Upper lobe of left lung (tissue), 6 donors: ENCODE data around the gene IQCF6. TPM values are rescaled to one million over a fixed set of nuclear protein-coding genes. Genes with fewer than 3 reads are reported as not detected.

ENCODE experiments used
- ATAC-seq, 2 donors: fragments of 200-7000 bp; cut with Tn5 transposase; one replicate each; pipeline ENCODE4 v1.9.1; 2022; ENCODE audit warnings: mild to moderate bottlenecking in 2 of 2, moderate library complexity in 2 of 2; ENCODE audit not compliant: low FRiP score in 2 of 2
- DNase-seq, 2 donors: peaks; one replicate each; pipeline ENCODE4 v3.0.0-alpha.2; 2019 to 2020
- H3K27ac ChIP-seq, 4 donors: fragments of 200-600 bp; sonication (generic); one replicate each; pipeline ENCODE4 v1.5.1; 2016 to 2019
- H3K27me3 ChIP-seq, 4 donors: fragments of 200-600 bp; sonication (generic); one replicate each; pipeline ENCODE4 v1.5.1; 2017 to 2019
- H3K36me3 ChIP-seq, 4 donors: fragments of 200-600 bp; sonication (generic); one replicate each; pipeline ENCODE4 v1.5.1; 2016 to 2019
- H3K4me1 ChIP-seq, 4 donors: fragments of 200-600 bp; sonication (generic); one replicate each; pipeline ENCODE4 v1.5.1; 2018 to 2019
- H3K4me3 ChIP-seq, 4 donors: fragments of 200-600 bp; sonication (generic); one replicate each; pipeline ENCODE4 v1.5.1; 2017 to 2019; ENCODE audit warnings: mild to moderate bottlenecking in 2 of 4, moderate library complexity in 1 of 4
- H3K9me3 ChIP-seq, 4 donors: fragments of 200-600 bp; sonication (generic); one replicate each; pipeline ENCODE4 v1.5.1; 2018 to 2019
- CTCF ChIP-seq, 6 experiments: fragments of 450-650 bp in 4 of 6; fragments of 200-600 bp in 2 of 6; sonication (generic) in 2 of 6; IDR thresholded peaks; one replicate each; pipeline ENCODE4 v1.5.1; 2016 to 2019; ENCODE audit warnings: antibody characterized with exemption in 6 of 6
- EP300 ChIP-seq, 4 donors: sonication (generic); formaldehyde crosslinking; IDR thresholded peaks; one replicate each; pipeline ENCODE4 v1.5.1; 2017; ENCODE audit warnings: antibody characterized with exemption in 4 of 4, control low read depth in 2 of 4
- POLR2A ChIP-seq, 4 donors: fragments of 450-650 bp; IDR thresholded peaks; one replicate each; pipeline ENCODE4 v1.5.1; 2016 to 2017; ENCODE audit warnings: antibody characterized with exemption in 4 of 4, mild to moderate bottlenecking in 2 of 4
- POLR2AphosphoS5 ChIP-seq, 2 donors: sonication (generic); formaldehyde crosslinking; IDR thresholded peaks; one replicate each; pipeline ENCODE4 v1.5.1; 2017; ENCODE audit warnings: antibody characterized with exemption in 2 of 2
- WGBS, 2 donors: methylation state at CpG; one replicate each; pipeline ENCODE4 v1.1.5; 2017 to 2018; 5-methylcytosine and 5-hydroxymethylcytosine counted together
- total RNA-seq, 6 donors: library from RNA; depleted of rRNA in 4 of 6; stranded (reverse); fragments of >200 nt in 4 of 6; gene quantifications; one replicate each; pipeline versions ENCODE4 v1.1.0 to v1.2.1, GENCODE V29; 2016 to 2021
- donor health status: DM: no; HTN: no; CAD: no; lungs with moderate emphysema.
- donor health status: DM: no; HTN: yes; CAD: no; lungs with severe emphysema.

The IQCF6 gene
- total RNA-seq, 6 donors from 2014 or later = not detected

- no peak overlapping the region for H3K27ac ChIP-seq
- no peak overlapping the region for H3K4me3 ChIP-seq
- WGBS, 2 donors = 44 to 46% methylated on average over 11 of the region's 11 CpGs
- no peak for ATAC-seq
- no peaks in the 10 kb centered on the region for H3K4me1 ChIP-seq
- no peaks in the 10 kb centered on the region for H3K9me3 ChIP-seq
- no peak for DNase-seq
- TF ChIP-seq CTCF (IDR thresholded peaks at IDR 0.05) = no peak
- TF ChIP-seq POLR2AphosphoS5 (IDR thresholded peaks at IDR 0.05) = no peak
- no peak for TF ChIP-seq EP300 (IDR thresholded peaks at IDR 0.05)
- TF ChIP-seq POLR2A (IDR thresholded peaks at IDR 0.05) = no peak
- no peaks in the 10 kb centered on the region for H3K27me3 ChIP-seq
- H3K36me3 ChIP-seq = no peaks in the 10 kb centered on the region
These were observed 23.2 kb upstream of the IQCF6 start for GRCh38 chr3:51802106-51802703.

GRCh38 chr3:51800750-51801125, 21.7 kb upstream of the IQCF6 start:
- no peaks in the 10 kb centered on the region for H3K36me3 ChIP-seq
- H3K9me3 ChIP-seq = no peaks in the 10 kb centered on the region
- DNase-seq (no peak), ATAC-seq (no peak)
- H3K27ac ChIP-seq = no peak overlapping the region
- H3K4me3 ChIP-seq = no peak overlapping the region
- no peaks in the 10 kb centered on the region for H3K27me3 ChIP-seq
- no peak for TF ChIP-seq POLR2AphosphoS5 (IDR thresholded peaks at IDR 0.05)
- no peak for TF ChIP-seq POLR2A (IDR thresholded peaks at IDR 0.05)
- no peak for TF ChIP-seq EP300 (IDR thresholded peaks at IDR 0.05)
- no peak for TF ChIP-seq CTCF (IDR thresholded peaks at IDR 0.05)
- 65 to 69% methylated on average over 5 of the region's 5 CpGs for WGBS, 2 donors
- no peaks in the 10 kb centered on the region for H3K4me1 ChIP-seq

- TF ChIP-seq POLR2A (IDR thresholded peaks at IDR 0.05) (no peak), POLR2AphosphoS5 (IDR thresholded peaks at IDR 0.05) (no peak), EP300 (IDR thresholded peaks at IDR 0.05) (no peak), CTCF (IDR thresholded peaks at IDR 0.05) (peak; percentile 45 to 72 (median 64))
- Histone ChIP-seq H3K27me3 (no peaks in the 10 kb centered on the region), H3K27ac (no peak overlapping the region), H3K4me3 (no peak overlapping the region), H3K9me3 (no peaks in the 10 kb centered on the region), H3K36me3 (no peaks in the 10 kb centered on the region), H3K4me1 (no peaks in the 10 kb centered on the region)
- DNase-seq = no peak
- WGBS, 2 donors = 20% methylated on average over 3 of the region's 3 CpGs
- ATAC-seq = peak in 1 of 2 donors; percentile 85
These were observed 21.1 kb upstream of the IQCF6 start for GRCh38 chr3:51799879-51800749.

- no peak for TF ChIP-seq EP300 (IDR thresholded peaks at IDR 0.05)
- no peak for TF ChIP-seq POLR2AphosphoS5 (IDR thresholded peaks at IDR 0.05)
- TF ChIP-seq CTCF (IDR thresholded peaks at IDR 0.05) = no peak
- TF ChIP-seq POLR2A (IDR thresholded peaks at IDR 0.05) = no peak
- Histone ChIP-seq H3K27me3 (no peaks in the 10 kb centered on the region), H3K36me3 (no peaks in the 10 kb centered on the region), H3K4me3 (no peak overlapping the region), H3K4me1 (no peaks in the 10 kb centered on the region), H3K9me3 (no peaks in the 10 kb centered on the region), H3K27ac (no peak overlapping the region)
- no peak for ATAC-seq
- 30% methylated on average over 3 of the region's 3 CpGs for WGBS, 2 donors
- no peak for DNase-seq
These were observed 19.4 kb upstream of the IQCF6 start for GRCh38 chr3:51798411-51798963.
